NCI-H2196 (cell line): Measurements from ENCODE around the gene AARS1.
"Not testable (repeated sequence)": the region's sequence is repeated elsewhere in the genome, so short reads cannot be mapped to it uniquely, and the experiment has no call there.

ENCODE experiments used
- DNase-seq: peaks from one replicate; lab custom pipeline; 2025; ENCODE audit not compliant: unreplicated experiment; lab: John Stamatoyannopoulos, UW

Gene AARS1

GRCh38 chr16:70276392-70276791, 12.9 kb downstream of the AARS1 start:
- DNase-seq = no peak

DNA sequence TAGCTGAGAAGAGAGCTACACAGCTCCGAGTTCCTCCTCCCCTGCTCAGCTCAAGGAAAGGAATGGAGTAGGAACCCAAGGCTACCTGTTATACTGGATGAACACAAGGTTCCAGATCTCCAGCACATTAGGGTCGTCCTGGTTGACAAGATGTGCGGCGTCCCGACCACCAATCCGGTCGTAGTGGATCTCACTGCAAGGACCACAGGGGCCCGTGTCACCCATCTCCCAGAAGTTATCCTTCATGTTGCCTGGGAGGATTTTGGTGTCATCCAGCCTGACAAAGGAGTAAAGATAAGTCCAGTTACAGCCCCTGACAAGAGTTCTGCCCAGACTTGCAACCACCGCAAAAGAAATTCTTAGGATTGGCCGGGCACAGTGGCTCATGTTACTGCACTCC, 17.6 kb downstream of the AARS1 start:
- DNase-seq = no peak

DNA sequence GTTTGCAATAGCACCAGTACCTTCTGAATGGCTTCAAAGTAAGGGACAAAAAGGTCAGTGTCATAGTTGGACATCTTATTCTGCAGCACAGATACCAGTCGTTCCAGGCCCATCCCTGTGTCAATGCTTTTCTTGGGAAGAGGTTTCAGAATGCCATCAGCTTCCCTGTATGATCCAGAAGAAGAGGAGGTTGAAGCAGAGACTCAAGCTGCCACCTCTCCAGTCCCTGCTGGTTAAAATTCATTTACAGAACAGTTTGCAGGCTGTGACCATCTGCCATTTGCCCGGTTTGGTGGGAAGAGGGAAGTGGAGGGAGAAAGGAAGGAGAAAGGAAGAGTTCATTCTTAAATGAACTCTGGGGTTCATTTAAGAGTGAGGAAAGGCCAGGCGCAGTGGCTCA, 19.1 kb downstream of the AARS1 start:
- no peak for DNase-seq

DNA sequence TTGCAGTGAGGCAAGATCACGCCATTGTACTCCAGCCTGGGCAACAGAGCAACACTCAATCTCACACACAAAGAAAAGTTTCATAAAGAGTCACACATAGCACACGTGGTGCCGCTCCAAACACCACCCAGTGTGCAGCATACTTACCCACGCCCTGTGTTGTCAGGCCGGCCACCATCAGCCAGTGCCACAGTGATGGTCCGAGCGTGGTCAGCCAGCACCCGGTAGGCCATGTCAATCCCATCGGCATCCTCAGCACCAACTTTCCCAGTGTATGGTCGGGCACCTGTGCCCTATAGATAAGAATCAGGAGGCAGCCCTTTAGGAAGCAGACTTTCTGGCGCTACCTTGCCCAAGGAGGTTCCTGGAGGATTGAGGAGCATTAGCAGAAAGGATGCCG, 19.8 kb downstream of the AARS1 start:
- no peak for DNase-seq

DNA sequence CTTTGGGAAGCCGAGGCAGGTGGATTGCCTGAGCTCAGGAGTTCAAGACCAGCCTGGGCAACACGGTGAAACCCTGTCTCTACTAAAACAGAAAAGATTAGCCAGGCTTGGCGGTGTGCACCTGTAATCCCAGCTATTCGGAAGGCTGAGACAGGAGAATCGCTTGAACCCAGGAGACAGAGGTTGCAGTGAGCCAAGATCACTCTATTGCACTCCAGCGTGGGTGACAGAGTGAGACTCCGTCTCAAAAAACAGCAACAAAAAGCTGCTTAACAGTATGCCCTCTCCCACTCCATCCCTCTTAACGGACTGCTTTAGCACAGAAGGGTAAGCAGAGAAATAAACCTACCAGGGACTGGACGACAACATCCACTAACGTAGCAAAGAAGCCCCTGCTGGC, 21.4 kb downstream of the AARS1 start:
- not testable (repeated sequence) for DNase-seq

- peak; percentile 8 for DNase-seq
Observed at GRCh38 chr16:70267516-70267915, 21.8 kb downstream of the AARS1 start.

GRCh38 chr16:70259903-70260302, 29.4 kb downstream of the AARS1 start:
- peak; percentile 2 for DNase-seq

- no peak for DNase-seq
Observed at GRCh38 chr16:70258946-70259345, 30.4 kb downstream of the AARS1 start.

DNA sequence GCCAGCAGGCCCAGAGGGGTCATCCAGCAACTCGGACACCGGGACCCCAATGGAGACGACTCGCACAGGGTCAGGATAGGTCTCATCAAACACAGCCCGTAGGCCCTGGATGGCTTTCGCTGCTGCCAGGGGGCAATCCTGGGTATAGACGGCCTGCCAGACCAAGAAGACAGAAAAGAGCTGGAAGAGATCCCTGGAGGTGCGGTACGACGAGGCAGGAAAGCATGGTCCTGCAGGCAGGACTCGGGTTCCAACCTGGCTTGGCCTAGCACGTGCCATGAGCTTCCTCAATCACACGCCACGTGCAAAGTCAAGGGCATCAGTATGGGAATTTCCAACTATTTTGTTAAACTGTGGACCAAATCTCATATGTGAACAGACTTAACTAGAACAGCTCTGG, 31.2 kb downstream of the AARS1 start:
- no peak for DNase-seq

DNA sequence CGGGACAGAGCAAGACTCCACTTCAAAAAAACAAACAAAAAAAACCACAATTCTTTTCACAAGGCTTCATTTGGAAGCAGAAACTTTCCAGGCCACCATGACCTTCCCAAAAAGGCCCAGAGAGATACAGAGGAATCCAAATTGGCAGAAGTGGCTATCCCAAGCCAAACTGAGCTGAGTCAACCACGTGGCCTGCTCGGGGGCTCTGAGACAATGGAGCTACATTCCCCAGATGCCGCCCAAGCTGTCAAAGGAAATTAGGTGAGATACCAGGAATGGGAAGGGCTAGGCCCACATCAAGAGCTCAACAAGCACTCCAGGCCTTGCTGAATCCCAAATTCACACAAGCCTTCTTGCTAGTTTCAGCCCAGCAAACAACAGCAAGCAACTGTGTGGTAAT, 31.9 kb downstream of the AARS1 start:
- DNase-seq = no peak

DNA sequence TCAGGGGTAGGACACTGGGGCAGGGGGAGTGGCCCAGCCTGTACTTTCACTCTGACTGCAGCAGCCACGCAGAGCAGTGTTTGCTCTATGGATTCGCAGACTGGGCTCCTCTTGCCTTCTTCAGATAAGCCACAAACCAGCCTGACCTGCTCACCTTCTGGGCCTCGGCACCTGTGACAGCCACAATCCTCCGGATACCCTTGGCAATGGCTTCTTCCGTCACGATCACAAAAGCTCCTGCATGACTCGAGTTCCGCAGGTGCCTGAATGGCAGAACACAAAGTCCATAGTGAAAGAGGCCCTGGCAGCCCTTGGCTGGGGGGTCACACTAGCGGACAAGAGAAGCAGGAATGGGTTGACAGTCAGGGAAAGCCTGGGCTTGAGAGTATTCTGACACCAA, 33.7 kb downstream of the AARS1 start:
- no peak for DNase-seq

DNA sequence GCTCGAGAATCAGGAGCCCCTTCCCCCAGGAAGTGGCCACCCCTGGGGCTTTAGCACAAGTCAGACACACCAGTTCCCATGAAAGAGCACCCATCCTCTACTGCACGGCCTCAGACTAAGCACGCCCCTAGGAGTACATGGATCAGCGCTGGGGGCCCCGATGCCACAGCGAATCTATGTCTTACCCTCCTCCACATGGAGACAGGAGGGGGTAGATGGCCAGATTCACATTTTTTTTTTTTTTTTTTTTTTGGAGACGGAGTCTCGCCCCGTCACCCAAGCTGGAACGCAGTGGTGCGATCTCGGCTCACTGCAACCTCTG, 34.4 kb downstream of the AARS1 start:
- DNase-seq = no peak

GRCh38 chr16:70254180-70254964, 34.9 kb downstream of the AARS1 start:
- DNase-seq = no peak

DNA sequence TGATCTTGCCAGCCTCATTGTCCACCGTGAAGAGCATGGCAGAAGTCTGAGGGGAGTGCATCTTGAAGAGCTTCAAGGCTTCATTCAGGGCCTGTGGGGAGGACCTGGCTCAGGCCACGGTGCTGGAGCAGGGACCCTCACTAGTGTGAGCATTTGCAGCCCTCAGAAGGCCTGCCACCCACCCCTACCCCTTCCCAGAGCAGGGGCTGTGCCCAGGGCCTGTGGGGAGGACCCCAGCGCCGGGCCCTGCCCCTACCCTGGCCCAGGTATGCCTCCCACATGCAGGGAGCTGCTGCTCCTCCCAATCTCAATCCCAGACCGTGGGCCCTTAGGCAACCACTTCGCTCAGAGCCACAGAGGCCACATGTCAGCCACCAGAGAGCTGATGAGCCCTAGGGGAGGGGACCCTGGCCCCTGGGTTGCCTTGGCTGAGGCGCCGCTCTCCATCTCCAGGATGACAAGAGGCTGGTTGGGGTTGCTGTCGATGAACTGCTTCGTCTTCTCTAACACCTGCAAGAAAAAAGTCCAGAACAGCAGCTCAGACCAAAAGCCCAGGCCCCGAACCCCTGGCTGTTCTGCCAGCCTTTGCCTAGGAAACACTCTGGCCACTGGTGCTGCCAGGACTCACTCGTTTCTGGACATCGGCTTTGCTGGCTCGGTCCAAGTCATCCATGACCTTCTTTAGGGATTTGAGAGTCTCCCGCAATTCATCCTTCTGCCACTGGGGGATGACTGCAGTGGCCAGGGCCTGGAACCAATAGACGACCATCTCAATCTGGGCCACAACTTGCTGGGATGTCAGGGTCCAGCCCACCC, 35.8 kb downstream of the AARS1 start:
- DNase-seq = peak; percentile 2

GRCh38 chr16:70252355-70252988, 36.8 kb downstream of the AARS1 start:
- no peak for DNase-seq

DNA sequence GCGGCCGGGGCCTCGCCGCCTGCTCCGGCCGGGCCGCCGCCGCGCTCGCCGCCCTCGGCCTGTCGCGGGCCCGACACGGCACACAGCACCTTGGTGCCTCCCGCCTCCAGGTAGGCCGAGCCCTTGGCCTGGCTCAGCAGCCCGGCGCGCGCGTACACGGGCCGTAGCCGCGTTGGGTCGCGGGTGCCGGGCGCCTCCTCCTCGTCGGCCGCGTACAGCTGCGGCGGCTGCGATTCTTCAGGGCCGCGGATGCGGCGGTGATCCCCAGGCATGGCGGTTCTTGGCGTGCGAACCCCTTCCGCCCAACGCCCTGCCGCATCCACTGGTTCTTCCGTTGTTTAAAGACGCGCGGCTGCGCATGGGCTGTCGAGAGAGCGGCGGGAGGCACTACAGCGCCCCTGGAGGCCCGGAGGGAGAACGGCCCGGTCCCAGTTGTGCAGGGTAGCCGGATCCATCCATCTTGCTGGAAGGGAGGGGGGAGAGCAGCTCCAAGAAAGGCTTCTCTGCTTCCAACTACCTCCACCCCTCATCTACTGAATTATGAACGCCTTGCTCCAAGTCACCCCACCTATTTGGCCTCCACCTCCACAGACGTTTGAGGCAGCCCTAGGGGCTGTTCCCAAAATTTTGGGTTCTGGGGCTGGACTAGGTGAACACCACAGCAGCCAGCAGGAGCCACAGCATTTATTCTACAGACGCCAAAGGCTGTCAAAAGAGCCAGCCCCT, 37.5 kb downstream of the AARS1 start, which contains the start of gene EXOSC6:
TSS of gene EXOSC6 (minus strand) at position 312 of the 726 bp plus-strand sequence. CDS start at position 272, 40 bp downstream.
- DNase-seq = peak; percentile 79

- peak; percentile 0 for DNase-seq
Observed at GRCh38 chr16:70250748-70251628, 38.3 kb downstream of the AARS1 start.

DNA sequence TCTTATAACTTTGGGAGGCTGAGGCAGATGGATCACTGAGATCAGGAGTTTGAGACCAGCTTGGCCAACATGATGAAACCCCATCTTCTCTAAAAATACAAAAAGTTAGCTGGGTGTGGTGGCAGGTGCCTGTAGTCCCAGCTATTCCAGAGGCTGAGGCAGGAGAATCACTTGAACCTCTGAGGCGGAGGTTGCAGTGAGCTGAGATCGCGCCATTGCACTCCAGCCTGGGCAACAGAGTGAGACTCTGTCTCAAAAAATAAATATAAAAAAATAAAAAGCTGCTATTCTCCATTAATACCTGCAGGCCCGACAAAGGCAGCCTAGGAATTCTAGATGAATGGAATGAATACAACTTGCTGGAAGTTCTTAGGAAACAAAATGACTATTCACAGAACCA, 39.6 kb downstream of the AARS1 start:
- DNase-seq = not testable (repeated sequence)

DNA sequence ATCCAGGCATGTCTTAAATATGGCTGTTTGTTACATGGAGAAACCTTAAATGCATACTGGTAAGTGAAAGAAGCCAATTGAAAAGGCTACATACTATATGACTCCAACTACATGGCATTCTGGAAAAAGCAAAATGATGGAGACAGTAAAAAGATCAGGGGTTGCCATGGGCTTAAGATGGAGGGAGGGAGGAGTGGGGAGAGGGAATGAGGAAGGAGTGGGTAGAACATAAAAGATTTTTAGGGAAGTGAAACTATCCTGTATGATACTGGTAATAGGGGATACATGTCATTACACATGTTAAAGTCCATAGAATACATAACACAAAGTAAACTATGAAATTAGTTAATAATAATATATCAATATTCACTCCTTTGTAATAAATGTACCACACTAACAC, 50.5 kb downstream of the AARS1 start:
- DNase-seq = not testable (repeated sequence)

GRCh38 chr16:70231831-70232230, 57.5 kb downstream of the AARS1 start:
- DNase-seq = not testable (repeated sequence)
